Testis (tissue), 3 donors: ENCODE data around the gene ASIC4. TPM values are rescaled to one million over a fixed set of nuclear protein-coding genes. Genes with fewer than 3 reads are reported as not detected.
A peak's percentile ranks its signal among the peaks of the same experiment; 100 is the strongest.

ENCODE experiments used
- DNase-seq: peaks from one replicate; pipeline ENCODE4 v3.0.0-alpha.2; 2019
- H3K27ac ChIP-seq, 2 donors: fragments of 200-600 bp; sonication (generic); one replicate each; pipeline ENCODE4 v1.5.1; 2019
- H3K27me3 ChIP-seq: fragments of 200-600 bp; sonication (generic); one replicate; pipeline ENCODE4 v1.5.1; 2019
- H3K36me3 ChIP-seq: fragments of 200-600 bp; sonication (generic); one replicate; pipeline ENCODE4 v1.5.1; 2017; ENCODE audit warnings: low read depth; ENCODE audit errors: missing control alignments
- H3K4me1 ChIP-seq: fragments of 200-600 bp; sonication (generic); one replicate; pipeline ENCODE4 v1.5.1; 2019
- H3K4me3 ChIP-seq, 2 donors: fragments of 200-600 bp; sonication (generic); one replicate each; pipeline ENCODE4 v1.5.1; 2017 to 2019
- H3K9me3 ChIP-seq: fragments of 200-600 bp; sonication (generic); one replicate; pipeline ENCODE4 v1.5.1; 2017
- CTCF ChIP-seq, 3 experiments: fragments of 450-650 bp in 2 of 3; fragments of 200-600 bp in 1 of 3; sonication (generic) in 1 of 3; IDR thresholded peaks; one replicate each; pipeline ENCODE4 v1.5.1; 2016 to 2019; ENCODE audit warnings: antibody characterized with exemption in 3 of 3, mild to moderate bottlenecking in 2 of 3, moderate library complexity in 1 of 3
- POLR2A ChIP-seq: fragments of 450-650 bp; IDR thresholded peaks from one replicate; pipeline ENCODE4 v1.6.1; 2017; ENCODE audit warnings: antibody characterized with exemption, mild to moderate bottlenecking, moderate library complexity
- WGBS, 2 donors: methylation state at CpG; one replicate each; pipeline ENCODE4 v1.1.5; 2018; 5-methylcytosine and 5-hydroxymethylcytosine counted together
- intact Hi-C: fragments of 100-400 bp; cut with DNase I; formaldehyde crosslinking; loops from one replicate; pipeline ENCODE4 v1.15.1; 2023; ENCODE audit warnings: low total_unique reads
- polyA plus RNA-seq: library from polyadenylated mRNA; stranded (reverse); fragments of 350-450 nt; fragmentation: Illumina TruSeq; extraction: RNeasy Lipid Tissue Mini Kit (QIAGEN cat#74804); gene quantifications from one replicate; pipeline ENCODE4 v1.2.3, GENCODE V29; 2014; ENCODE audit warnings: low read depth, low replicate concordance; ENCODE audit not compliant: insufficient read depth
- total RNA-seq, 2 donors: library from RNA; depleted of rRNA; stranded (reverse); fragments of >200 nt; gene quantifications; one replicate each; pipeline ENCODE4 v1.2.3, GENCODE V29; 2016

ASIC4 gene
- total and polyA plus RNA-seq, 3 donors from 2014 or later: 1.5 to 4.6 (median 2.0) TPM

GRCh38 chr2:219522111-219523030 lies 8.1 kb downstream of the ASIC4 start:
- Histone ChIP-seq H3K27ac (no peak overlapping the region), H3K36me3 (no peaks in the 10 kb centered on the region), H3K4me1 (peaks cover 11% of the 10 kb centered on the region), H3K9me3 (no peaks in the 10 kb centered on the region), H3K4me3 (peak overlapping the region; percentile 34 to 37), H3K27me3 (no peaks in the 10 kb centered on the region)
- intact Hi-C loops: loop anchor here (10.0 kb wide), 1 partner anchor 48 kb away; no protein-coding TSS in a partner anchor
- TF ChIP-seq POLR2A: no peak
- no peak for TF ChIP-seq CTCF (IDR thresholded peaks at IDR 0.05)
- peak; percentile 59 for DNase-seq
- 8 to 10% methylated on average over 23 to 69 of the region's 70 CpGs for whole genome bisulfite sequencing, 2 donors

GRCh38 chr2:219523031-219523671 lies 8.9 kb downstream of the ASIC4 start:
- no peak overlapping the region for H3K27ac ChIP-seq
- peak overlapping the region; percentile 34 to 37 for H3K4me3 ChIP-seq
- H3K9me3 ChIP-seq: no peaks in the 10 kb centered on the region
- 20 to 30% methylated on average over 24 of the region's 24 CpGs for WGBS, 2 donors
- intact Hi-C loops: loop anchor here (10.0 kb wide), 1 partner anchor 48 kb away; no protein-coding TSS in a partner anchor
- DNase-seq: no peak
- H3K27me3 ChIP-seq: no peaks in the 10 kb centered on the region
- peaks cover 11% of the 10 kb centered on the region for H3K4me1 ChIP-seq
- TF ChIP-seq POLR2A (no peak), CTCF (IDR thresholded peaks at IDR 0.05) (no peak)
- no peaks in the 10 kb centered on the region for H3K36me3 ChIP-seq

GRCh38 chr2:219524817-219525216 lies 10.5 kb downstream of the ASIC4 start:
- Histone ChIP-seq H3K27ac (no peak overlapping the region), H3K9me3 (no peaks in the 10 kb centered on the region), H3K27me3 (no peaks in the 10 kb centered on the region), H3K36me3 (no peaks in the 10 kb centered on the region), H3K4me3 (no peak overlapping the region), H3K4me1 (peaks cover 13% of the 10 kb centered on the region)
- TF ChIP-seq CTCF (IDR thresholded peaks at IDR 0.05): no peak
- TF ChIP-seq POLR2A: no peak
- no peak for DNase-seq
- intact Hi-C loops: loop anchor here (10.0 kb wide), 1 partner anchor 50 kb away; no protein-coding TSS in a partner anchor
- WGBS, 2 donors: 98 to 100% methylated on average over 2 of the region's 2 CpGs

GRCh38 chr2:219525533-219526232 lies 11.4 kb downstream of the ASIC4 start:
- 56 to 67% methylated on average over 8 to 9 of the region's 9 CpGs for WGBS, 2 donors
- no peak overlapping the region for H3K27ac ChIP-seq
- no peak overlapping the region for H3K4me3 ChIP-seq
- DNase-seq: no peak
- no peak for TF ChIP-seq POLR2A
- TF ChIP-seq CTCF (IDR thresholded peaks at IDR 0.05): no peak
- peaks cover 15% of the 10 kb centered on the region for H3K4me1 ChIP-seq
- intact Hi-C loops: loop anchor here (10.0 kb wide), 1 partner anchor 51 kb away; no protein-coding TSS in a partner anchor
- H3K36me3 ChIP-seq: no peaks in the 10 kb centered on the region
- H3K27me3 ChIP-seq: no peaks in the 10 kb centered on the region
- H3K9me3 ChIP-seq: no peaks in the 10 kb centered on the region
